Neural cell (in vitro differentiated cells): ENCODE data around the gene DNAJB9.

ENCODE experiments used
- EP300 ChIP-seq: fragments of 450-650 bp; conservative IDR thresholded peaks from 2 replicates; pipeline ENCODE4 v1.6.1; 2014; ENCODE audit warnings: antibody characterized with exemption, mild to moderate bottlenecking, moderate library complexity; ENCODE audit not compliant: poor library complexity, severe bottlenecking
- EZH2 ChIP-seq: fragments of 200-600, 300-800 bp; shearing (Covaris generic), sonication (generic); IDR thresholded peaks from 2 replicates; pipeline ENCODE4 v1.6.1; 2014; ENCODE audit warnings: antibody characterized with exemption, low read length, borderline replicate concordance, mild to moderate bottlenecking; ENCODE audit not compliant: insufficient read depth, poor library complexity, severe bottlenecking
- MXI1 ChIP-seq: fragments of 450-650 bp; conservative IDR thresholded peaks from 2 replicates; pipeline ENCODE4 v1.6.1; 2014; ENCODE audit warnings: antibody characterized with exemption, mild to moderate bottlenecking; ENCODE audit not compliant: poor library complexity, severe bottlenecking
- POLR2AphosphoS5 ChIP-seq: IDR thresholded peaks from 2 replicates; pipeline ENCODE4 v1.6.1; 2012
- RAD21 ChIP-seq: fragments of 450-650 bp; conservative IDR thresholded peaks from 2 replicates; pipeline ENCODE4 v1.6.1; 2014; ENCODE audit warnings: antibody characterized with exemption, mild to moderate bottlenecking, moderate library complexity
- SMC3 ChIP-seq: fragments of 450-650 bp; conservative IDR thresholded peaks from 2 replicates; pipeline ENCODE4 v1.6.1; 2014; ENCODE audit warnings: antibody characterized with exemption, mild to moderate bottlenecking, moderate library complexity; ENCODE audit not compliant: poor library complexity
- TAF1 ChIP-seq: IDR thresholded peaks from 2 replicates; pipeline ENCODE4 v1.6.1; 2012; ENCODE audit warnings: low read depth
- TF ChIP-seq, protein P1 (sequence below): fragments of 450-650 bp; IDR thresholded peaks from 2 replicates; pipeline ENCODE4 v1.5.1; 2014; ENCODE audit warnings: antibody characterized with exemption, mild to moderate bottlenecking, moderate library complexity; ENCODE audit not compliant: poor library complexity, severe bottlenecking
- TF ChIP-seq, protein P2 (sequence below): IDR thresholded peaks from 2 replicates; pipeline ENCODE4 v1.6.1; 2012; ENCODE audit warnings: borderline replicate concordance

DNA sequence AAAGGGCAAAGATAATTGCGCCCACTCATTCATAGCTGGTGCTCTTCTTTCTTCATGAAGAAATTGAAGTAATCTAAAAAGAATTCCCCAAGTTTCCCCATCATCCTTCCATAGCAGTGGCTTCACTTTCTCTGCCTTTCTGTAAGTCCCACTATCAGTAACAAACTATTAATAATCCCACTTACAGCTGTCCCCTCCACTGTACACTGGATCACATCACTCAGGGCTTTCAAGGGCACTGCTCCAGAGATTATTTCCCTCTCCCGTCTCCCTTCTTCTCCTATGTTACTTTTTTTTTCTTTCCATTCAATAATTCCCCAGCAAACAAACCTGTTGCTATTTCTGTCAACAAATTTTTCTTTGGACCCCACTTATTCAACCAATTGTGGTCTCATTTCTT lies 16.2 kb downstream of the DNAJB9 start:
- TF ChIP-seq MXI1, result no peak
- TF ChIP-seq, protein P1, sequence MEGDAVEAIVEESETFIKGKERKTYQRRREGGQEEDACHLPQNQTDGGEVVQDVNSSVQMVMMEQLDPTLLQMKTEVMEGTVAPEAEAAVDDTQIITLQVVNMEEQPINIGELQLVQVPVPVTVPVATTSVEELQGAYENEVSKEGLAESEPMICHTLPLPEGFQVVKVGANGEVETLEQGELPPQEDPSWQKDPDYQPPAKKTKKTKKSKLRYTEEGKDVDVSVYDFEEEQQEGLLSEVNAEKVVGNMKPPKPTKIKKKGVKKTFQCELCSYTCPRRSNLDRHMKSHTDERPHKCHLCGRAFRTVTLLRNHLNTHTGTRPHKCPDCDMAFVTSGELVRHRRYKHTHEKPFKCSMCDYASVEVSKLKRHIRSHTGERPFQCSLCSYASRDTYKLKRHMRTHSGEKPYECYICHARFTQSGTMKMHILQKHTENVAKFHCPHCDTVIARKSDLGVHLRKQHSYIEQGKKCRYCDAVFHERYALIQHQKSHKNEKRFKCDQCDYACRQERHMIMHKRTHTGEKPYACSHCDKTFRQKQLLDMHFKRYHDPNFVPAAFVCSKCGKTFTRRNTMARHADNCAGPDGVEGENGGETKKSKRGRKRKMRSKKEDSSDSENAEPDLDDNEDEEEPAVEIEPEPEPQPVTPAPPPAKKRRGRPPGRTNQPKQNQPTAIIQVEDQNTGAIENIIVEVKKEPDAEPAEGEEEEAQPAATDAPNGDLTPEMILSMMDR, result no peak
- no peak for TF ChIP-seq EZH2
- no peak for TF ChIP-seq EP300
- TF ChIP-seq, protein P2, sequence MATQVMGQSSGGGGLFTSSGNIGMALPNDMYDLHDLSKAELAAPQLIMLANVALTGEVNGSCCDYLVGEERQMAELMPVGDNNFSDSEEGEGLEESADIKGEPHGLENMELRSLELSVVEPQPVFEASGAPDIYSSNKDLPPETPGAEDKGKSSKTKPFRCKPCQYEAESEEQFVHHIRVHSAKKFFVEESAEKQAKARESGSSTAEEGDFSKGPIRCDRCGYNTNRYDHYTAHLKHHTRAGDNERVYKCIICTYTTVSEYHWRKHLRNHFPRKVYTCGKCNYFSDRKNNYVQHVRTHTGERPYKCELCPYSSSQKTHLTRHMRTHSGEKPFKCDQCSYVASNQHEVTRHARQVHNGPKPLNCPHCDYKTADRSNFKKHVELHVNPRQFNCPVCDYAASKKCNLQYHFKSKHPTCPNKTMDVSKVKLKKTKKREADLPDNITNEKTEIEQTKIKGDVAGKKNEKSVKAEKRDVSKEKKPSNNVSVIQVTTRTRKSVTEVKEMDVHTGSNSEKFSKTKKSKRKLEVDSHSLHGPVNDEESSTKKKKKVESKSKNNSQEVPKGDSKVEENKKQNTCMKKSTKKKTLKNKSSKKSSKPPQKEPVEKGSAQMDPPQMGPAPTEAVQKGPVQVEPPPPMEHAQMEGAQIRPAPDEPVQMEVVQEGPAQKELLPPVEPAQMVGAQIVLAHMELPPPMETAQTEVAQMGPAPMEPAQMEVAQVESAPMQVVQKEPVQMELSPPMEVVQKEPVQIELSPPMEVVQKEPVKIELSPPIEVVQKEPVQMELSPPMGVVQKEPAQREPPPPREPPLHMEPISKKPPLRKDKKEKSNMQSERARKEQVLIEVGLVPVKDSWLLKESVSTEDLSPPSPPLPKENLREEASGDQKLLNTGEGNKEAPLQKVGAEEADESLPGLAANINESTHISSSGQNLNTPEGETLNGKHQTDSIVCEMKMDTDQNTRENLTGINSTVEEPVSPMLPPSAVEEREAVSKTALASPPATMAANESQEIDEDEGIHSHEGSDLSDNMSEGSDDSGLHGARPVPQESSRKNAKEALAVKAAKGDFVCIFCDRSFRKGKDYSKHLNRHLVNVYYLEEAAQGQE, result no peak
- TF ChIP-seq POLR2AphosphoS5, result no peak
- no peak for TF ChIP-seq RAD21
- TF ChIP-seq TAF1, result no peak
- no peak for TF ChIP-seq SMC3
